WTC11 (cell line): ENCODE measurements around the gene DZANK1. TPM values are rescaled to one million over a fixed set of nuclear protein-coding genes. Genes with fewer than 3 reads are reported as not detected.

Experiments
- ATAC-seq: fragments of 200-7000 bp; cut with Tn5 transposase; 2 replicates; pipeline ENCODE4 v1.10.0; 2021; ENCODE audit warnings: mild to moderate bottlenecking, moderate library complexity
- CTCF ChIA-PET: fragments of 300-600 bp; sonication (Branson Sonifier 250); formaldehyde crosslinking; loops from one replicate; lab custom pipeline; 2021; ENCODE audit warnings: antibody characterized with exemption; lab: Charles Lee
- POLR2A ChIA-PET: fragments of 350-600 bp; sonication (Branson Sonifier 250); formaldehyde crosslinking; loops from one replicate; lab custom pipeline; 2021; ENCODE audit warnings: antibody characterized with exemption; lab: Charles Lee
- DNase-seq: peaks from one replicate; pipeline ENCODE4 v3.0.0; 2021; ENCODE audit warnings: low spot score
- H3K27ac Mint-ChIP-seq: 2 replicates; pipeline ENCODE4 v1.8.0; 2021; ENCODE audit warnings: mixed read lengths
- H3K27me3 Mint-ChIP-seq: 2 replicates; pipeline ENCODE4 v1.8.0; 2021; ENCODE audit warnings: low read depth, mild to moderate bottlenecking, moderate library complexity, mixed read lengths
- H3K36me3 Mint-ChIP-seq: 2 replicates; pipeline ENCODE4 v1.8.0; 2021; ENCODE audit warnings: mixed read lengths
- H3K4me1 Mint-ChIP-seq: 2 replicates; pipeline ENCODE4 v1.8.0; 2022; ENCODE audit warnings: mixed read lengths
- H3K4me3 Mint-ChIP-seq: 2 replicates; pipeline ENCODE4 v1.8.0; 2021; ENCODE audit warnings: mild to moderate bottlenecking, moderate library complexity, mixed read lengths
- H3K9me3 Mint-ChIP-seq: 2 replicates; pipeline ENCODE4 v1.8.0; 2021; ENCODE audit warnings: mixed read lengths
- FOXJ3 ChIP-seq: sonication (generic); formaldehyde crosslinking; IDR thresholded peaks from 2 replicates; pipeline ENCODE4 v1.9.0; 2021; ENCODE audit warnings: missing genetic modification reagents, mild to moderate bottlenecking, borderline replicate concordance
- GTF2I ChIP-seq: fragments of 250-450 bp; sonication (Bioruptor Pico); conservative IDR thresholded peaks from 2 replicates; pipeline ENCODE4 v1.4.0; 2021; ENCODE audit warnings: mild to moderate bottlenecking
- MXD4 ChIP-seq: fragments of 250-450 bp; sonication (Bioruptor Pico); IDR thresholded peaks from 2 replicates; pipeline ENCODE4 v1.8.0; 2021; ENCODE audit warnings: mild to moderate bottlenecking, moderate library complexity, borderline replicate concordance
- OVOL2 ChIP-seq: fragments of 250-450 bp; sonication (Bioruptor Pico); IDR thresholded peaks from 2 replicates; pipeline ENCODE4 v1.9.0; 2021; ENCODE audit warnings: mild to moderate bottlenecking, borderline replicate concordance
- PRRX2 ChIP-seq: fragments of 250-450 bp; sonication (Bioruptor Pico); IDR thresholded peaks from 2 replicates; pipeline ENCODE4 v1.8.0; 2021; ENCODE audit warnings: mild to moderate bottlenecking
- SMAD4 ChIP-seq: sonication (generic); formaldehyde crosslinking; IDR thresholded peaks from 2 replicates; pipeline ENCODE4 v1.8.0; 2022; ENCODE audit warnings: mild to moderate bottlenecking, missing genetic modification reagents
- TCF7 ChIP-seq: sonication (generic); formaldehyde crosslinking; IDR thresholded peaks from 2 replicates; pipeline ENCODE4 v1.8.0; 2022; ENCODE audit warnings: mild to moderate bottlenecking, low read depth, missing genetic modification reagents, moderate library complexity
- TEAD4 ChIP-seq: sonication (generic); formaldehyde crosslinking; IDR thresholded peaks from 2 replicates; pipeline ENCODE4 v1.8.0; 2022; ENCODE audit warnings: mild to moderate bottlenecking, missing genetic modification reagents
- TP53 ChIP-seq: sonication (generic); formaldehyde crosslinking; IDR thresholded peaks from 2 replicates; pipeline ENCODE4 v1.8.1; 2023; ENCODE audit warnings: mild to moderate bottlenecking, missing genetic modification reagents
- ZBTB21 ChIP-seq: sonication (generic); formaldehyde crosslinking; IDR thresholded peaks from 2 replicates; pipeline ENCODE4 v1.8.1; 2023; ENCODE audit warnings: mild to moderate bottlenecking, missing genetic modification reagents, borderline replicate concordance
- ZNF121 ChIP-seq: sonication (generic); formaldehyde crosslinking; IDR thresholded peaks from 2 replicates; pipeline ENCODE4 v1.8.0; 2023; ENCODE audit warnings: missing genetic modification reagents
- ZNF138 ChIP-seq: sonication (generic); formaldehyde crosslinking; conservative IDR thresholded peaks from 2 replicates; pipeline ENCODE4 v1.8.1; 2022; ENCODE audit warnings: mild to moderate bottlenecking, moderate library complexity, missing genetic modification reagents
- ZNF263 ChIP-seq: sonication (generic); formaldehyde crosslinking; IDR thresholded peaks from 2 replicates; pipeline ENCODE4 v1.8.1; 2022; ENCODE audit warnings: low read depth, mild to moderate bottlenecking, moderate library complexity, missing genetic modification reagents
- ZNF317 ChIP-seq: sonication (generic); formaldehyde crosslinking; IDR thresholded peaks from 2 replicates; pipeline ENCODE4 v1.8.1; 2023; ENCODE audit warnings: low read depth, mild to moderate bottlenecking, moderate library complexity, missing genetic modification reagents, borderline replicate concordance
- ZNF423 ChIP-seq: fragments of 250-450 bp; sonication (Bioruptor Pico); IDR thresholded peaks from 2 replicates; pipeline ENCODE4 v2.1.2; 2022; ENCODE audit warnings: mild to moderate bottlenecking, moderate library complexity
- total RNA-seq: library from RNA; stranded (reverse); gene quantifications from 3 replicates; pipeline ENCODE4 v1.2.3, GENCODE V29; 2021
- TF ChIP-seq, protein P1 (sequence below): fragments of 200-600 bp; IDR thresholded peaks from 2 replicates; pipeline ENCODE4 v1.8.0; 2022; ENCODE audit warnings: antibody characterized with exemption
- TF ChIP-seq, protein P2 (sequence below): sonication (generic); formaldehyde crosslinking; IDR thresholded peaks from 2 replicates; pipeline ENCODE4 v1.8.0; 2023; ENCODE audit warnings: missing genetic modification reagents
- TF ChIP-seq, protein P3 (sequence below): fragments of 250-450 bp; sonication (Bioruptor Pico); IDR thresholded peaks from 2 replicates; pipeline ENCODE4 v1.9.0; 2021; ENCODE audit warnings: mild to moderate bottlenecking, borderline replicate concordance
- TF ChIP-seq, protein P4 (sequence below): sonication (generic); formaldehyde crosslinking; IDR thresholded peaks from 2 replicates; pipeline ENCODE4 v1.8.1; 2023; ENCODE audit warnings: mild to moderate bottlenecking, missing genetic modification reagents, borderline replicate concordance
- TF ChIP-seq, protein P5 (sequence below): sonication (generic); formaldehyde crosslinking; IDR thresholded peaks from 2 replicates; pipeline ENCODE4 v1.8.1; 2022; ENCODE audit warnings: low read depth, missing genetic modification reagents, borderline replicate concordance
- TF ChIP-seq, protein P6 (sequence below): sonication (generic); formaldehyde crosslinking; IDR thresholded peaks from 2 replicates; pipeline ENCODE4 v1.8.1; 2022; ENCODE audit warnings: mild to moderate bottlenecking, missing genetic modification reagents, moderate library complexity, borderline replicate concordance
- TF ChIP-seq, protein P7 (sequence below): sonication (generic); formaldehyde crosslinking; IDR thresholded peaks from 2 replicates; pipeline ENCODE4 v1.8.0; 2022; ENCODE audit warnings: mild to moderate bottlenecking, missing genetic modification reagents

The DZANK1 gene
- total RNA-seq, 1 experiment from 2014 or later, result 6.1 TPM

DNA sequence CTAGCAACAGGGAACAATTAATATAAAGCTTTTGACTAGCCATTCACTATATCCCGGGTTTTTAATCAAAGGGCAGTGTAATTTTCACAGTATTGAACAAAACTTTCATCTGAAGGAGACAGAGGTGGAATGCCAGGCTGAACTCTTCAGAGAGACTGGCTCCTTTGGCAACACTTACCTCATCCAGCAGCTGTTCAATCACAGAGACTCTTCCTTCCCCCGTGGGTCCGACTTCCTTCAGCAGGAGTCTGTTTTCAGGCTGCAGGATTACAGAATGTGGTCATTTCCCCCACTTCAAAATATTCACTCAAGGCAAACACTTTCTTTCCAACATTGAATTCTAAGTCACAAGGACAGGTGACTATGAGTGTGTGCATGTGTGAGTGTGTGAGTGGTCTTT is 76.6 kb downstream of the DZANK1 start:
- Mint-ChIP-seq H3K4me1 (peaks cover 10% of the 10 kb centered on the region), H3K27ac (no peak overlapping the region), H3K4me3 (no peak overlapping the region), H3K36me3 (0 out of 2 replicates have a peak, but pooled peaks cover 2% of the 10 kb centered on the region), H3K9me3 (no peaks in the 10 kb centered on the region), H3K27me3 (no peaks in the 10 kb centered on the region)
- no peak for DNase-seq
- CTCF ChIA-PET, result interaction anchor here (1.6 kb wide), 1 partner anchor 9 kb away, joined by 4 read pairs; no protein-coding TSS in a partner anchor
- no peak for ATAC-seq
- POLR2A ChIA-PET, result no interaction called here
- no peak for TF ChIP-seq TCF7
- TF ChIP-seq, protein P1, sequence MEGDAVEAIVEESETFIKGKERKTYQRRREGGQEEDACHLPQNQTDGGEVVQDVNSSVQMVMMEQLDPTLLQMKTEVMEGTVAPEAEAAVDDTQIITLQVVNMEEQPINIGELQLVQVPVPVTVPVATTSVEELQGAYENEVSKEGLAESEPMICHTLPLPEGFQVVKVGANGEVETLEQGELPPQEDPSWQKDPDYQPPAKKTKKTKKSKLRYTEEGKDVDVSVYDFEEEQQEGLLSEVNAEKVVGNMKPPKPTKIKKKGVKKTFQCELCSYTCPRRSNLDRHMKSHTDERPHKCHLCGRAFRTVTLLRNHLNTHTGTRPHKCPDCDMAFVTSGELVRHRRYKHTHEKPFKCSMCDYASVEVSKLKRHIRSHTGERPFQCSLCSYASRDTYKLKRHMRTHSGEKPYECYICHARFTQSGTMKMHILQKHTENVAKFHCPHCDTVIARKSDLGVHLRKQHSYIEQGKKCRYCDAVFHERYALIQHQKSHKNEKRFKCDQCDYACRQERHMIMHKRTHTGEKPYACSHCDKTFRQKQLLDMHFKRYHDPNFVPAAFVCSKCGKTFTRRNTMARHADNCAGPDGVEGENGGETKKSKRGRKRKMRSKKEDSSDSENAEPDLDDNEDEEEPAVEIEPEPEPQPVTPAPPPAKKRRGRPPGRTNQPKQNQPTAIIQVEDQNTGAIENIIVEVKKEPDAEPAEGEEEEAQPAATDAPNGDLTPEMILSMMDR, result no peak
- TF ChIP-seq, all 79 proteins: peak for 0

DNA sequence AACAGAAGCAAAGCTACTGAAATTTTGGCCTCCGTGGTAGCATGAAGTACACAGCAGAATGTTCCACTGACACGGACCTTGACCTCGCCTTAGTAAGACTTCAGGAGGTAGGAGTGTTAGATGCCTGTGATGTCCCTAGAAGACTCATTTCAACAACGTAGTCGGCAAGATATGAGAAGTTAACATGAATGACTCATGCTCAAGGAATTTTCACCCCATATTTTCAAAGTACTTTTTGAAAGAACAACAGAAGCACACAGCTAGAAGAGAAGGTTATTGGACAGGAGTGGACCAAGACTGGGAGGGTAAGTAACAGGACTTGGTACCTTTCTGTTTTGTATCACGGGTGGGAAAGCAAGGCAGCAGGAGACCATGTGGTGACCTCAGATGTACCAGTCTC is 78.0 kb downstream of the DZANK1 start:
- DNase-seq (no peak), ATAC-seq (no peak)
- CTCF ChIA-PET, result interaction anchor here (1.6 kb wide), 1 partner anchor 8 kb away, joined by 4 read pairs; no protein-coding TSS in a partner anchor
- Mint-ChIP-seq H3K27me3 (no peaks in the 10 kb centered on the region), H3K4me1 (no peaks in the 10 kb centered on the region), H3K27ac (no peak overlapping the region; the same call in 1 of the 2 replicates), H3K4me3 (no peak overlapping the region), H3K36me3 (0 out of 2 replicates have a peak, but pooled peaks cover 2% of the 10 kb centered on the region), H3K9me3 (no peaks in the 10 kb centered on the region)
- TF ChIP-seq MXD4, result no peak
- TF ChIP-seq, protein P2, sequence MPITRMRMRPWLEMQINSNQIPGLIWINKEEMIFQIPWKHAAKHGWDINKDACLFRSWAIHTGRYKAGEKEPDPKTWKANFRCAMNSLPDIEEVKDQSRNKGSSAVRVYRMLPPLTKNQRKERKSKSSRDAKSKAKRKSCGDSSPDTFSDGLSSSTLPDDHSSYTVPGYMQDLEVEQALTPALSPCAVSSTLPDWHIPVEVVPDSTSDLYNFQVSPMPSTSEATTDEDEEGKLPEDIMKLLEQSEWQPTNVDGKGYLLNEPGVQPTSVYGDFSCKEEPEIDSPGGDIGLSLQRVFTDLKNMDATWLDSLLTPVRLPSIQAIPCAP, result no peak
- no peak for TF ChIP-seq GTF2I
- TF ChIP-seq FOXJ3 (CRISPR knock-in tag), result no peak
- TF ChIP-seq ZBTB21, result no peak
- TF ChIP-seq ZNF423 (CRISPR knock-in tag), result no peak
- TF ChIP-seq SMAD4 (CRISPR knock-in tag), result no peak
- no peak for TF ChIP-seq ZNF121 (CRISPR knock-in tag)
- no peak for TF ChIP-seq TEAD4
- TF ChIP-seq, protein P3, sequence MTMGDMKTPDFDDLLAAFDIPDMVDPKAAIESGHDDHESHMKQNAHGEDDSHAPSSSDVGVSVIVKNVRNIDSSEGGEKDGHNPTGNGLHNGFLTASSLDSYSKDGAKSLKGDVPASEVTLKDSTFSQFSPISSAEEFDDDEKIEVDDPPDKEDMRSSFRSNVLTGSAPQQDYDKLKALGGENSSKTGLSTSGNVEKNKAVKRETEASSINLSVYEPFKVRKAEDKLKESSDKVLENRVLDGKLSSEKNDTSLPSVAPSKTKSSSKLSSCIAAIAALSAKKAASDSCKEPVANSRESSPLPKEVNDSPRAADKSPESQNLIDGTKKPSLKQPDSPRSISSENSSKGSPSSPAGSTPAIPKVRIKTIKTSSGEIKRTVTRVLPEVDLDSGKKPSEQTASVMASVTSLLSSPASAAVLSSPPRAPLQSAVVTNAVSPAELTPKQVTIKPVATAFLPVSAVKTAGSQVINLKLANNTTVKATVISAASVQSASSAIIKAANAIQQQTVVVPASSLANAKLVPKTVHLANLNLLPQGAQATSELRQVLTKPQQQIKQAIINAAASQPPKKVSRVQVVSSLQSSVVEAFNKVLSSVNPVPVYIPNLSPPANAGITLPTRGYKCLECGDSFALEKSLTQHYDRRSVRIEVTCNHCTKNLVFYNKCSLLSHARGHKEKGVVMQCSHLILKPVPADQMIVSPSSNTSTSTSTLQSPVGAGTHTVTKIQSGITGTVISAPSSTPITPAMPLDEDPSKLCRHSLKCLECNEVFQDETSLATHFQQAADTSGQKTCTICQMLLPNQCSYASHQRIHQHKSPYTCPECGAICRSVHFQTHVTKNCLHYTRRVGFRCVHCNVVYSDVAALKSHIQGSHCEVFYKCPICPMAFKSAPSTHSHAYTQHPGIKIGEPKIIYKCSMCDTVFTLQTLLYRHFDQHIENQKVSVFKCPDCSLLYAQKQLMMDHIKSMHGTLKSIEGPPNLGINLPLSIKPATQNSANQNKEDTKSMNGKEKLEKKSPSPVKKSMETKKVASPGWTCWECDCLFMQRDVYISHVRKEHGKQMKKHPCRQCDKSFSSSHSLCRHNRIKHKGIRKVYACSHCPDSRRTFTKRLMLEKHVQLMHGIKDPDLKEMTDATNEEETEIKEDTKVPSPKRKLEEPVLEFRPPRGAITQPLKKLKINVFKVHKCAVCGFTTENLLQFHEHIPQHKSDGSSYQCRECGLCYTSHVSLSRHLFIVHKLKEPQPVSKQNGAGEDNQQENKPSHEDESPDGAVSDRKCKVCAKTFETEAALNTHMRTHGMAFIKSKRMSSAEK (CRISPR knock-in tag), result no peak
- TF ChIP-seq PRRX2 (CRISPR knock-in tag), result no peak
- TF ChIP-seq ZNF317 (CRISPR knock-in tag), result no peak
- TF ChIP-seq, protein P4, sequence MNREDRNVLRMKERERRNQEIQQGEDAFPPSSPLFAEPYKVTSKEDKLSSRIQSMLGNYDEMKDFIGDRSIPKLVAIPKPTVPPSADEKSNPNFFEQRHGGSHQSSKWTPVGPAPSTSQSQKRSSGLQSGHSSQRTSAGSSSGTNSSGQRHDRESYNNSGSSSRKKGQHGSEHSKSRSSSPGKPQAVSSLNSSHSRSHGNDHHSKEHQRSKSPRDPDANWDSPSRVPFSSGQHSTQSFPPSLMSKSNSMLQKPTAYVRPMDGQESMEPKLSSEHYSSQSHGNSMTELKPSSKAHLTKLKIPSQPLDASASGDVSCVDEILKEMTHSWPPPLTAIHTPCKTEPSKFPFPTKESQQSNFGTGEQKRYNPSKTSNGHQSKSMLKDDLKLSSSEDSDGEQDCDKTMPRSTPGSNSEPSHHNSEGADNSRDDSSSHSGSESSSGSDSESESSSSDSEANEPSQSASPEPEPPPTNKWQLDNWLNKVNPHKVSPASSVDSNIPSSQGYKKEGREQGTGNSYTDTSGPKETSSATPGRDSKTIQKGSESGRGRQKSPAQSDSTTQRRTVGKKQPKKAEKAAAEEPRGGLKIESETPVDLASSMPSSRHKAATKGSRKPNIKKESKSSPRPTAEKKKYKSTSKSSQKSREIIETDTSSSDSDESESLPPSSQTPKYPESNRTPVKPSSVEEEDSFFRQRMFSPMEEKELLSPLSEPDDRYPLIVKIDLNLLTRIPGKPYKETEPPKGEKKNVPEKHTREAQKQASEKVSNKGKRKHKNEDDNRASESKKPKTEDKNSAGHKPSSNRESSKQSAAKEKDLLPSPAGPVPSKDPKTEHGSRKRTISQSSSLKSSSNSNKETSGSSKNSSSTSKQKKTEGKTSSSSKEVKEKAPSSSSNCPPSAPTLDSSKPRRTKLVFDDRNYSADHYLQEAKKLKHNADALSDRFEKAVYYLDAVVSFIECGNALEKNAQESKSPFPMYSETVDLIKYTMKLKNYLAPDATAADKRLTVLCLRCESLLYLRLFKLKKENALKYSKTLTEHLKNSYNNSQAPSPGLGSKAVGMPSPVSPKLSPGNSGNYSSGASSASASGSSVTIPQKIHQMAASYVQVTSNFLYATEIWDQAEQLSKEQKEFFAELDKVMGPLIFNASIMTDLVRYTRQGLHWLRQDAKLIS, result no peak
- TF ChIP-seq, protein P5, sequence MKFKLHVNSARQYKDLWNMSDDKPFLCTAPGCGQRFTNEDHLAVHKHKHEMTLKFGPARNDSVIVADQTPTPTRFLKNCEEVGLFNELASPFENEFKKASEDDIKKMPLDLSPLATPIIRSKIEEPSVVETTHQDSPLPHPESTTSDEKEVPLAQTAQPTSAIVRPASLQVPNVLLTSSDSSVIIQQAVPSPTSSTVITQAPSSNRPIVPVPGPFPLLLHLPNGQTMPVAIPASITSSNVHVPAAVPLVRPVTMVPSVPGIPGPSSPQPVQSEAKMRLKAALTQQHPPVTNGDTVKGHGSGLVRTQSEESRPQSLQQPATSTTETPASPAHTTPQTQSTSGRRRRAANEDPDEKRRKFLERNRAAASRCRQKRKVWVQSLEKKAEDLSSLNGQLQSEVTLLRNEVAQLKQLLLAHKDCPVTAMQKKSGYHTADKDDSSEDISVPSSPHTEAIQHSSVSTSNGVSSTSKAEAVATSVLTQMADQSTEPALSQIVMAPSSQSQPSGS (CRISPR knock-in tag), result no peak
- TF ChIP-seq, protein P6, sequence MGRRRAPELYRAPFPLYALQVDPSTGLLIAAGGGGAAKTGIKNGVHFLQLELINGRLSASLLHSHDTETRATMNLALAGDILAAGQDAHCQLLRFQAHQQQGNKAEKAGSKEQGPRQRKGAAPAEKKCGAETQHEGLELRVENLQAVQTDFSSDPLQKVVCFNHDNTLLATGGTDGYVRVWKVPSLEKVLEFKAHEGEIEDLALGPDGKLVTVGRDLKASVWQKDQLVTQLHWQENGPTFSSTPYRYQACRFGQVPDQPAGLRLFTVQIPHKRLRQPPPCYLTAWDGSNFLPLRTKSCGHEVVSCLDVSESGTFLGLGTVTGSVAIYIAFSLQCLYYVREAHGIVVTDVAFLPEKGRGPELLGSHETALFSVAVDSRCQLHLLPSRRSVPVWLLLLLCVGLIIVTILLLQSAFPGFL (CRISPR knock-in tag), result no peak
- no peak for TF ChIP-seq ZNF263 (CRISPR knock-in tag)
- TF ChIP-seq ZNF138 (CRISPR knock-in tag), result no peak
- TF ChIP-seq, protein P7, sequence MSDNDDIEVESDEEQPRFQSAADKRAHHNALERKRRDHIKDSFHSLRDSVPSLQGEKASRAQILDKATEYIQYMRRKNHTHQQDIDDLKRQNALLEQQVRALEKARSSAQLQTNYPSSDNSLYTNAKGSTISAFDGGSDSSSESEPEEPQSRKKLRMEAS (CRISPR knock-in tag), result no peak
- no peak for TF ChIP-seq TP53 (CRISPR knock-in tag)
- TF ChIP-seq OVOL2 (CRISPR knock-in tag), result no peak
- POLR2A ChIA-PET, result no interaction called here
